SKM-1 (cell line): ENCODE results near the gene CCDC106.

Experiments
- DNase-seq: peaks from one replicate; lab custom pipeline; 2025; ENCODE audit not compliant: unreplicated experiment; lab: John Stamatoyannopoulos, UW

The CCDC106 gene

GRCh38 chr19:55667006-55667381, 19.0 kb downstream of the CCDC106 start:
- DNase-seq: no peak

DNA sequence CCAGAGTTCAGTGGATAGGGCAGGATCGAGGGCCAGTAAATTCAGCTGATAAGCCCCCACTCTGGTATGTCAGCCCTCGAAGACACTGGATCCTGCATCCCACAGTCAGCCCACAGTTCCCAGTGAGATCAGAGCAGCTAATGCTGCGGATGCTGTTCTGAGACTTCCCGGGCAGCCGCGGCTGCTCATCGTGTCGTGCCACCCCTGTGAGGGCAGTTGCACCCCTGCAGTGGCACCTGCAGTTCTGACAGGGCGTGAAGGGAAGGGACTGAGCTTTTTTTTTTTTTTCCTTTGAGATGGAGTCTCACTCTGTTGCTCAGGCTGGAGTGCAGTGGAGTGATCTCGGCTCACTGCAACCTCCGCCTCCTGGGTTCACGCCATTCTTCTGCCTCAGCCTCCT, 19.5 kb downstream of the CCDC106 start:
- DNase-seq: no peak

DNA sequence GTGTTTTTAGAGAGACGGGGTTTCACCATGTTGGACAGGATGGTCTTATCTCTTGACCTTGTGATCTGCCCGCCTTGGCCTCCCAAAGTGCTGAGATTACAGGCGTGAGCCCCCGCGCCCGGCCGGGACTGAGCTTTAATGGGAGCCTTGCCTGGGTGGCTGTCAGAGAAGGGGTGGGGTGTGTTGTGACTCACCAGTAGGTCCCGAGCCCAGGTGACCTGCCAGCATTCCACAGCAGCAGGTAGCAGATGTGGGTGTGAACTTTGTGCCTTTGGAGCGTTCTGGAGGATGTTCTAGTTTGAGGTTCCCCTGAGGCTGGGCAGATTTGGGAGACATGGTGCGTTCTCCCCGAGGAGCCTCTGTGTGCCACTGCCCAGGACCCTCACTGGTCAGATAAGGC, 19.9 kb downstream of the CCDC106 start:
- no peak for DNase-seq

GRCh38 chr19:55668603-55669348, 20.8 kb downstream of the CCDC106 start:
- DNase-seq: no peak

DNA sequence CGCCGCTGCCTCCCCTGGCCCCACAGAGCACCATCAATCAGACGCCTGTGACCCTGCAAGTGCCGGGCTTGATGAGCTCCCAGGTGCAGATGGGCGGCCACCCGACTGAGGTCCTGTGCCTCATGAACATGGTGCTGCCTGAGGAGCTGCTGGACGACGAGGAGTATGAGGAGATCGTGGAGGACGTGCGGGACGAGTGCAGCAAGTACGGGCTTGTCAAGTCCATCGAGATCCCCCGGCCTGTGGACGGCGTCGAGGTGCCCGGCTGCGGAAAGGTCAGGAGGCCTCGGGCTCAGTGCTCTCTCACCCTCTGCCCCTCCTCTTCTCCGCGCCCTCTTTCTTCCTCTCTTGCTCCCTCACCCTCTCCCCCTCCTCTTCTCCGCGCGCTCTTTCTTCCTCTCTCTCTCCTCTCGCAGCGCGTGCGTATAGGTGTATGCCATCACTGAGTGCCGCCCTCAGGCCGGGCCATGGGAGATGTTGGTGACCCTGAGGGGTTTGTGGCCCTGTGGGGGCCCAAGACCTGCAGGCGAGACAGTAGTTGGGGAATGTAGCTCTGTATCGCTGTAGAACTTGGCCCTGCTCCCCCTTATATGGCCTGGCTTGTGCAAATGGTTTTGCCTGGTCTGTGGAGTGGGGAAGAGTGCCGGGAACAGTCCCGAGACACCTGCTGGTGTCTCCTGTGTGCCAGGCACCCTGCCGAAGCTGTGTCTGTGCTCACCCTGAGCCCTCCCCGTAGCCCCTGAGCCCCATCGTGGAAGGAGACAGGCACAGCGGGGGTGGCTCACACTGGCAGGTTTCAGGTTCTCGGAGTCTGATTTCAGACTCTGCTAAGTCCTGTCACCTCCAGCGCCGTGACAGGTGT, 21.6 kb downstream of the CCDC106 start:
- DNase-seq: no peak

DNA sequence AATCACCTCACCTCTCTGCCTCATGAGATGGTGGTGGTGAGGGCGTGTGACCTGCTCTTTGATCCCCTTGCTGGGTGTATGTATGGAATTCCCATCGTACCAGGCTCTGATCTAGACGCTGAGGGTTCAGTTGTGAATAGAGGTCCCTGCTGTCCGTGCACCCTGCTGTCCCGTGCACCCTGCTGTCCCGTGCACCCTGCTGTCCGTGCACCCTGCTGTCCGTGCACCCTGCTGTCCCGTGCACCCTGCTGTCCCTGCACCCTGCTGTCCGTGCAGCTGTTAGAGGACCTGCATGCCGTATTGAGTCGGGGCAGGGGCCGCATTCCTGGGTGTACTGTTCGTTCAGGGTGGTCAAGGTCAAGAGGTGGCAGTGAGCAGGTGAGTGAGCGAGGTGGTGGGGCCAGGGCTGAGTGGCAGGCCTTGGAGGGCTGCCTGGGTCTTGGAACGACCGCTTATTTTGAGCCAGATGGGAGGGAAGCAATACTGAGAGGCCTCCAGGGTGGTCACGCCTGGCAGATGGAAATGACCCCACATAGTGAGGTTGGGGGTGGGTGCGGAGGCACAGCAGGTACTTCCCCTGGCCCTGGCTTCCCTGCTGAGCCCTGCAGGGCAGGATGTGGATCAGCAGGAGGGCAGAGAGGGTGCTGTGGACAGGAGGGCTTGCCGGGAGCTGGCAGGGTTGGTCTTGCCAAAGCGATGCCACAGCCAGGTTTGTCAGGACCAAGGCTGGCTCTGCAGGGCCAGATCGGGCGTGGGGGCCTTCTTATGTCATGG, 22.5 kb downstream of the CCDC106 start:
- DNase-seq: no peak

GRCh38 chr19:55671054-55671378, 23.0 kb downstream of the CCDC106 start:
- DNase-seq: no peak

DNA sequence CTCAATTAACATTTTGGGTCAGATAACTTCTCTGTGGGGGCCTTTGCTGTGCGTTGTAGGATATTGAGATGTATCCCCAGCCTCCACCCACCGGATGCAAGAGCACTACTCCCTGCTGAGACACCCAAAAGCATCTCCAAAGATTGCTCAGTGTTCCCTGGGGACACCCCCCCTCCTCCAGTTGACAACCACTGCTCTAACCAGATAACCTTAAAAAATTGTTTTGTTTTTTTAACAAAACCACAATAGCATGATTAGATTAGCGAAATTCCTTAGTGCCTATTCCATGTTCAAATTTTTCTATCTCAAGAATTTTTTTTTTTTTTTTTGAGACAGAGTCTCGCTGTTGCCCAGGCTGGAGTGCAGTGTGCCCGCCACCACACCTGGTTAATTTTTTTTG, 24.4 kb downstream of the CCDC106 start:
- DNase-seq: no peak

DNA sequence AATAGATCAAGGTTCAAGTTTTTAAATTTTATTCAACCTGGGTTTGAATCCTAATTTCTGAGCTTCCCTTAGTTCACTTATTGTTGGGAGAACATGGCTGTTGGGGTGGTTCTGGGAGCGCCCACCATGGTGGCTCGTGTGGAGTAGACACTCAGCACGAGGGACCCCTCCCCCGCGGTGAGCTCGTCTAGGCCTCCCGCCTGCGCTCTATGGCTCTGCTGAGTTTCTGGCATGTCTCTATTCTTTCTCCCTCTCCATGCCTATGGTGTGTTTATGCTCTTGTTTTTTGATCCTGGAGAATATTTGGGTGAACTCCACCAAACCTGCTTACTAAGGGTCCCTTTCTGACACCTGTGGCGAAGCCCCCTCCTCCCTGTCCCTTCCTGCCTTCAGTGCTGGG, 25.5 kb downstream of the CCDC106 start:
- DNase-seq: no peak

GRCh38 chr19:55673889-55674288, 25.9 kb downstream of the CCDC106 start:
- no peak for DNase-seq

DNA sequence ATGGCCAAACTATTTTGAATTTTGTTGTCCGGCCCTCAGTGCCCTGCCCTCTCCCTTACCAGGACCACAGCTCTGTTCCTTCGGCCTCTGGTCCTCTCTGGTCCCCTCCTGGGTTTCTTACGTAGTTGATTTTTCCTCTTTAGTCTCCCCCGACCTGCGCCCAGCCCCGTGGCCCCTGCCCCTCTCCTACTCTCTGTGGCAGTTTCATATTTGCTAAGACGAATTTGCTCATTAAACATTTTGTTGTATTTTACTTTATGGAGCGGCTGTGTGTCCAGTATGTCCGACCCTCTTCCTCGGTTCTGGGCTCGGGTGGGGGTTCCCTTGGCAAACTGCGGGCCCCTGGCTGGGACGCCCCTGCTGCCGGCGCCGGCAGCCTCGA, 26.4 kb downstream of the CCDC106 start:
- no peak for DNase-seq

- peak; percentile 66 for DNase-seq
These were observed 27.0 kb downstream of the CCDC106 start, which contains the start of gene EPN1 for GRCh38 chr19:55674841-55675660. EPN1 (plus strand) TSS chr19:55675226; CDS start chr19:55678628, 3,402 bp downstream.

GRCh38 chr19:55675661-55676354, 27.8 kb downstream of the CCDC106 start:
- no peak for DNase-seq

DNA sequence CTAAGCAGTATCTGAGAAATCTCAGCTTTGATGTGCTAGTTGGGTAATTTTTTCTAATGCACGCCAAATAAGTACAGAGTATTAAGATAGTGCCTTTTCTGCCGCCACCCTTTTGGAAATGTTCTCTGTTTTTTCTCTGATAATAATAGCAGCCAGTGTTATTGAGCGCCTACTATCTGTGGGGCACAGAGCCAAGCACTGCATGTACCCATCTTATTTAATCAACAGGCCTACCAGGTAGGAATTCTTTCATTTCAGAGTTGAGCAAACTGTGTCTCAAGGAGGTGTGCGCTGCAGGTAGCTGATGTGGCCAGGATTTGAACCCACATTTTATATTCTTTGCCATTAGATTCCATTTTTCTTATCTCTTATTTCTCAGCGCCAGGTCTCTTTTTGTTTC, 28.4 kb downstream of the CCDC106 start:
- DNase-seq: no peak

DNA sequence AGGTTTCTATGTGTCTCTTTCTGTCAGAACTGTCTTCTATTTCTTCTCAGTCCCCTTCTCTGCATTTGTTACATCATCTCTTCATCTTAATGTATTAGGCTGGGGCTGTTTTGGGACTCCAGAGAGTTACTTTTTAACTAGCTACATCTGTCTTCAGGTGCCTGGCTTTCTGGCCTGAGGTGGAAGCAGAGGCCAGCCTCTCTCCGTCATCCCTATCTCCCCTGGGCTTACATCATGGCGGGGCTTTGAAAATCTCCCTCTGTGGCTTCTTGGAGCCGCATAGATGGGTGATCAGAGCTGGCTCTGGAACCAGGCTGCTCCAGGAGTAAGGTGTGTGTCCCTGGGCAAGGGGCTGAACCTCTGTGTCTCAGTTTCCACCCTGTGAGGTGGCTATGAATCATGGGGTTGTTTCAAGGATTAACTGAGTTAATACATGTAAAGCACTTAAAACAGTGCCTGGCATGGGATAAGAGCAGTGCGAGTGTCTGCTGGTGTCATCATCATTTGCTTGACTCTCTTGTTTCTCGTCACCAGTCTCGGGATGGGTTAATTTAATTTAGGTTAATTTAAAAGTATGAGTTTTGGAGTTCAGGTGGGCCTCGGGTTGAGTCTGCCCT, 29.0 kb downstream of the CCDC106 start:
- DNase-seq: no peak

DNA sequence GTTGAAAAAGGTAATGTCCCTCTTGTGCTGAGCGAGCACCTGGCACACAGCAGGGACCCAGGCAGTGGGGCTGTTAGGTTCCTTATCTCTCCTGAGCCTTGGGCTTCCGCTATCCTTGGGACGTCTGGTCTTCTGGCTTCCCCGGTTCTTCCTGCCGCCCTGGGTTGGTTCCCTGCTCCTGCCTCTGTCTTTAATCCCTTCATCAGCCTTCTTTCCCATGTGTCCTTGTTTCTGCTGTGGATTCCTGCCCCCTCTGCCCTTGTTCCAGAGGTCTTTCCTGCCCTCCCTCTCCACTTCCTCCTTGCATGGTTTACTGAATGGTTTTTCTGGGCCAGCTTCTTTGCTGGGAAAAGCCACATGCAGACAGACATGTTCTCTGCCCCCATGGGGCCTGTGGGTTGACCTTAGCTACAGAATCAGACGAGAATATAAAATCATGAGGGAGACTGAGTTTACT, 29.6 kb downstream of the CCDC106 start:
- no peak for DNase-seq

DNA sequence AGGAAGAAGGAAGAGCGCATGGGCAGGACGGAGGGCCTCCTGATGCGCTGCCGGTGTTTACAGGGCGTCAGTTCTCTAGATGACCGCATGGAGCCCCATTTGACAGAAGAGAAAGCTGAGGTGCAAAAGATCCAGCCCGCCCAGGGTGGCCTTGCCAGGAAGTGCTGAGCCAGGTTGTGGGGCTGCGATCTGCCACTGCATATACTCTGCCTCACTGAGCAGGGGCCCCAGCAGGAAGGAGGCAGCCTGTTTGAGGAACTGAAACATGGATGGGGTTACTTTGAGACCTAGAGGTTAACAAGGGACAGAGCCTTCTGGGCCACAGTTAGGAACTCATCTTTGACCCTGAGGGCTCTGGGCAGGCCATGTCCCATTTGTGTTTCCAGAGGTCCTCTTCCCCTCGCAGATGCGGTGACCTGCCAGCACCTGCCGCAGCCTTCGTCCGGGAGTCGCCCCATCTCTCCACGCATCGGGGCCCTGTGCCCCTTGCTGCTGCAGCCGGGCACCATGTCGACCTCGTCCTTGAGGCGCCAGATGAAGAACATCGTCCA, 30.2 kb downstream of the CCDC106 start:
- peak; percentile 41 for DNase-seq

GRCh38 chr19:55679343-55680257, 31.6 kb downstream of the CCDC106 start:
- DNase-seq: no peak
